ENCODE measurements around the gene DNAH8. TPM values are rescaled to one million over a fixed set of nuclear protein-coding genes. Genes with fewer than 3 reads are reported as not detected.
"Not testable (repeated sequence)": the region's sequence is repeated elsewhere in the genome, so short reads cannot be mapped to it uniquely, and the experiment has no call there.

The DNAH8 gene
- polyA plus RNA-seq, 1 donor, result 0.49 TPM

- DNase-seq, result no peak
These were observed 130.8 kb downstream of the DNAH8 start for GRCh38 chr6:38845931-38846330.

DNA sequence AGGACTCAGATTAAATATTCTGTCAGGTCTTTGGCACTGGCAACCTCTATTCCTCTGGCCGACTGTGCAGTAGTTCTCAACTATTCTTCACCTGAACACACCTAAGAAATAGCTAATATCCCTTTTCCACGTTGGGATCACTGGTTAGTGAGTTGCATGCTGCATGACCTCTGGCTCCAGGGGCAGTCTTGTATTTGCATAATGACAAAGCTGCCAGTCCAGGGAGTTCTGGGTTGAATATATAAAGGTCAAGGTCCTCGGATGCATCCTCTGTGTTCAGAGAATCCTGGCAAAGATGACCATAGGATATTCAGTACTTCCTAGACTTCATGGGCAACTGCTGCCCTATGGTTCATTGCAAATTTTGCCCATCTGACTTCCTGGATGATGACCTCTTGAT is 131.2 kb downstream of the DNAH8 start:
- DNase-seq, result no peak

- no peak for DNase-seq
These were observed 131.7 kb downstream of the DNAH8 start for GRCh38 chr6:38846844-38847243.

DNA sequence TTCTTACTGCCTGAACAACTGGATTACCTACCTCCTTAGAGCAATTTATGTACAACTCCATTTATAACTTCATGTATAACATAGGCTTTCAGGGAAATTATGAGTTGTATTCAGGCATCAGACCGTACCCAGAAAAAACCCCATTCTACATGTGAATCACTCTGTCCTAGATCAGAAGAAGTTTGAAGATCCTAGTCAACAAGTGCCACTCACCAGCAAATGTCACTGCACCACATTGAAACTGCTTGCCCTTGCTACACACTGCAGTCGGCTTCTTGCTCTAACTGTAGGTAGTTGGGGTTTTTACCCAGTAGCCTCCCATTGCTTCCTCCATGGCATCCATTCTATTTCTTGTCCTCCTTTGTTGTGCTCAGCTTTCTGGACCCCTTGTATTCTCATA is 132.4 kb downstream of the DNAH8 start:
- DNase-seq, result no peak

DNA sequence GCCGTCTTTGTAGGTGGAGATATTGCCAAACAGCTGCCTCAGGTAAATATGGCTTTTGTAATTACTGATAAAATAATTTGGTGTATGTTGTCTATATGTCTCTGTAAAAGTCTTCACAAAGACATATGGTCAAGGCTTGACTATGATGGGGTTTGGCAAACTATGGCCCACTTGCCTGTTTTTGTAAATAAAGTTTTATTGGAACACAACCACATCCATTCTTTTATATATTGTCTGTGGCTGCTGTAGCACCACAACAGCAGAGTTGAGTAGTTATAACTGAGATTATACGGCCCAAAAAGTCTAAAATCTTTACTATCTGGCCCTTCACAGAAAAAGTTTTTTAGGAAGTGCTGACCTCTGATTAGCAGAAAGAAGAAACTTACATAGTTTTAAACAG is 133.6 kb downstream of the DNAH8 start:
- no peak for DNase-seq

GRCh38 chr6:38852215-38852614 is 137.1 kb downstream of the DNAH8 start:
- no peak for DNase-seq

GRCh38 chr6:38853236-38853635 is 138.1 kb downstream of the DNAH8 start:
- no peak for DNase-seq

DNA sequence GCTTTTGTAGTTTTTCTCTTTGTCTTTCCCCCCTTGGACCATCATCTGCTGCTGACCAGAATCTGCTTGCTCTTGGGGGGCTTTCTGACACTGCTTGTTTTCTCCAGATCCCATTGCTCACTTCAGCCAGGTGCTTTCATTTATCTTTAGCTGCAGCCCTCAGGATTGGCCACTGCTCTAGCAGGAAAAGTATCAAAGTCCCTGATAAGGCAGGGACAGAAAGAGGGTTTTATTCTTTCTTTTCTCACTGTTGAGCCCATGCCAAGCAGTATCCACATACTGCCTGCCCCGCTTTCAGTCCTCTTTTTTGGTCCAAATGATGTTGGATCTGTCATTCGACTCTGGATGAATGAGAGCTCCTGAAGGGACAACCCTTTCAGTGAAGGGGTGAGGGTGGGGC is 141.4 kb downstream of the DNAH8 start:
- DNase-seq, result no peak

DNA sequence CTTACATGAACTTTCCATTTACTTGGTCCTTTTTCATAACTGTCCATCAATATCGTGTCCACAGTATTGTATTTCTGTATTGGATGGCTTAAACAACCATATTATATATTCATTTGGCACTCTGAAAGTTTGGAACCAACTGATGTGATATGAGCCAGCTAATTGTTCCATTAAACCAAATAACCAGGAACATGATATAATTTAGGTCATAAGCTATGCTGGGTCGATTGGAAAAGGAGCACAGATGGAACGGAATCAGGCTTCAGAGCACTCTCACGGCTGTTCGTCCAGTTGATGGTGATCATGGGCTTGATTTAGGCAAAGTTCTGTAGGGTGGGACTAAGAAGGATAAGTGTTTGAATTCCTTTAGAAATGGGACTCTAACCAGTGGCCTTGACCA is 142.7 kb downstream of the DNAH8 start:
- DNase-seq, result no peak

DNA sequence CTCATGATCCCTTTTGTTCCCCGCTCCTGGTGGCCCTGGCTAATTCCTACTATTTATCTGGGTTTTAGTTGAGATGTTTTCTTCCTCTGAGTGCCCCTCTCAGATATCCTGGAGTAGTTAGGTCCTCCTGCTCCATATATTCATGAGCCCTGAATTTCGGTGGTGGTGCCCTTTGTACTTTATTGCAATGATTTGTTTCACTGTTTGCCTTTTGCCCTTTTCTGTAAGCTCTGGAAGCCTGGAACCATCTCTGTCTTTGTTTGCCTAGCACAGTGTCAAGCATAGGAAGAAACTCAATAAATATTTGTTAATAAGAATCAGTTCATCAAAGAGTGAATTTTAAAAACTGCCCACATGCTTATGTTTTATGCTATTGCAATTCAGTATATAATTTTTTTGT is 144.9 kb downstream of the DNAH8 start:
- DNase-seq, result no peak

DNA sequence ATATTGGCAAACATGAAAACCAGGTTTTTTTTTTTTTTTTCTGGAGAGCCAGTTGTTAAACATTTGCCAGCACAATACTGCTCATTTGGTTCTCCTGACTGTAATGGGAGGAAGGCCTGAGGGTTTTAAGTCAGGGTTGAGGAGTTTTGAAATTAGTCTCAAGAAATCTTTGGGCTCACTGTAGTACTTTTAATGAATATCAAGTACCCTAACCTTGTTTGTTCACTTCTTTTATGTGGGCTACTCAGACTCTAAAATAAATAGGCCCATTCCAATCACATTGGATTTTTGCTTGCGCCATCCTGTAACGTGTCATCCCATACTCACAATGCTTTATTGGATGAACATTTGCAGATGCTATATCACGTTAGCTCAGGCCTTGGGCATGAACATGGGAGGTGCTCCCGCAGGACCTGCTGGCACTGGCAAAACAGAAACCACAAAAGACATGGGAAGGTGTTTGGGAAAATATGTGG is 146.9 kb downstream of the DNAH8 start:
- DNase-seq, result no peak

- no peak for DNase-seq
These were observed 150.5 kb downstream of the DNAH8 start for GRCh38 chr6:38865521-38866174.

GRCh38 chr6:38867726-38868125 is 152.6 kb downstream of the DNAH8 start:
- DNase-seq, result no peak

DNA sequence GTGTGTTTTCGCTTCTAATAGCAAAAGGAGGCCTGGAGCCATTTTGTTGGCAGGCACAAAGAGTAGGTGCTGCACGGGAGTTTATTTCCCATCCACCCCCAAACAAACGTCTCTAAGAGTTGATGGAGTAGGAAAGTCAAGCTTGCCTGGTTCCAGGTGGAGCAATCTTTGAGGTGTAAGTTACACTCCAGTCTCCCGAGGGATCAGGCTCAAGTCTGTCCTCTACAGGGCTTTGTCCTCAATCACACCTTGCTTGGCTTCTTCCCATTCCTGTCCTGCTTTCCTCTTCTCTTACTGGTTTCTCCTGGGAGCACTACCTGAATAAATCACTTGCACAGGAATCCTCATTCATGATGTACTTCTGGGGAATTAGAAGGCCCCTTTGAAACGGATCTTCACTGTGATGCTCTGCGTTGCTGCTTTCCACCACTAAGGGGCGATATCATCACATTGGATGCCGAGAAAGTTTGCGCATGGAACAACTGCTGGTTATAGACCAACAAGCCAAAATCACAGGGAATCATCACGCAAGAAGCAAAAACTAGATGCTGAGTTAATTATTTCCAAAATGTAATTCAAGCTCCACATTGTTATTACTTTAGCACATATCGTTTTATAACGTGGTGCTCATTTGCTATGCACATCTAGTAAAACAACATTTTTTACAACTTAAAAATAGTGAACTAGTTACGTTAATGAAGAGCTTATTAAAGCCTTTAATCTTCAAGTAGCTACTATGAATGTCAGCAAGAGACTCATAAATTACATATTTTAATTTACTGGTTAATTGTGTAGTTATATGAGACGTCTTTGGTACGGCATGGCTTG is 156.8 kb downstream of the DNAH8 start:
- peak; percentile 35 for DNase-seq

- no peak for DNase-seq
These were observed 157.9 kb downstream of the DNAH8 start for GRCh38 chr6:38873001-38873400.

DNA sequence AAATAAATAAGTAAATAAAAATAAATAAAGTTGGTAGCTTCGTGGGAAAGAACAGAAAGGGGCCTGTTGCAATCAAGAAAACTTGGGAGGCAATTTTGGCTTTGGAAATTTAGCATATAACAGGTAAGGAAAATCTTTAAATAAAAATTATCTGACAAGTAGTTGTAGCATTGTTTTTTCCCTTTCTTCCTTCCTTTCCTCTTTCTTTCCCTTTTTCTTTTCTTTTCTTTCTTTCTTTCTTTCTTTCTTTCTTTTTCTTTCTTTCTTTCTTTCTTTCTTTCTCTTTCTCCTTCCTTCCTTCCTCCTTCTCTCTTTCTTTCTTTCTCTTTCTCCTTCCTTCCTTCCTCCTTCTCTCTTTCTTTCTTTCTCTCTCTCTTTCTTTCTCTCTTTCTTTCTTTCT is 158.7 kb downstream of the DNAH8 start:
- not testable (repeated sequence) for DNase-seq

GRCh38 chr6:38876475-38876874 is 161.4 kb downstream of the DNAH8 start:
- DNase-seq, result peak; percentile 47

DNA sequence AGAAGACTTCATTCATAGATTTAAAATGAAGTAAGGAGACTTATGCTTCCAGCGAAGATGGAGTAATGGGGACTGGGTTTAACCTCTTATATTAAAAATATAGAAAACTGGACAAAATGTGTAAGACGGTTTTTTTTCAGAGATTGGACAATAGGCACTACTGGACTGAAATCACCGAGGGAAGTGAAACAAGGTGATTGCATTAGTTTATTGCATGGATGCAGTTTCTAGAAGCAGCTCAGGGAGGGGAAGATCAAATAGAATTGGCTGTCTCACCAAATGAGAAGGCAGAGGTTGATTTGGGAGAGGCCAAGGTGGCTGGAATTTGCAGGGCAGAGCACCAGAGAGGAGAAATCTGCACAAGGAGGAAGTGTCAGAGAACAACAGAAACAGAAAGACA is 162.6 kb downstream of the DNAH8 start:
- no peak for DNase-seq

DNA sequence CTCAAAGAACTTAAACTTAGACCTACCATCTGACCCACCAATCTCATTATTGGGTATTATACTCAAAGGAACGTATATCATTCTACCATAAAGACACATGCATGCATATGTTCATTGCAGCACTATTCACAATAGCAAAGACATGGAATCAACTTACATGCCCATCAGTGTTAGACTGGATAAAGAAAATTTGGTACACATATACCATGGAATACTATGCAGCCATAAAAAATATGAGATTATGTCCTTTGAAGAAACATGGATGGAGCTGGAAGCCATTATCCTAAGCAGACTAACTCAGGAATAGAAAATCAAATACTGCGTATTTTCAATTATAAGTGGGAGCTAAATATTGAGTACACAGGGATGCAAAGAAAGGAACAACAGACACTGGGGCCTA is 167.0 kb downstream of the DNAH8 start:
- DNase-seq, result no peak

DNA sequence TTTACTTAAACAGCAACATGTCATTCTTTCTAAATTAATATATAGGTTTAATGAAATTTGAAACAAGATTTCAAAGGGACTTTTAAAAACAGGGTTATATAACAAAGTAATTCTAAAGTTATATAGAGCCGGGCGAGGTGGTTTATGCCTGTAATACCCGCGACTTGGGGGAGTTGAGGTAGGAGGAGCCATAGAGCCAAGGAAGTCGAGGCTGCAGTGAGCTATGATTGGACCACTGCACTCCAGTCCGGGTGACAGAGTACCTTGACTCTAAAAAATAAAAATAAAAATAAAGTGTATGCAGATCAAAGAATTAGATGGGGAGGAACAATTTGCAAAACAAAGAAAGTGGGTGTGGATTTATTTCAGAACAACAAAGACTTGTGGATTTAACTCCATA is 182.4 kb downstream of the DNAH8 start:
- no peak for DNase-seq

DNA sequence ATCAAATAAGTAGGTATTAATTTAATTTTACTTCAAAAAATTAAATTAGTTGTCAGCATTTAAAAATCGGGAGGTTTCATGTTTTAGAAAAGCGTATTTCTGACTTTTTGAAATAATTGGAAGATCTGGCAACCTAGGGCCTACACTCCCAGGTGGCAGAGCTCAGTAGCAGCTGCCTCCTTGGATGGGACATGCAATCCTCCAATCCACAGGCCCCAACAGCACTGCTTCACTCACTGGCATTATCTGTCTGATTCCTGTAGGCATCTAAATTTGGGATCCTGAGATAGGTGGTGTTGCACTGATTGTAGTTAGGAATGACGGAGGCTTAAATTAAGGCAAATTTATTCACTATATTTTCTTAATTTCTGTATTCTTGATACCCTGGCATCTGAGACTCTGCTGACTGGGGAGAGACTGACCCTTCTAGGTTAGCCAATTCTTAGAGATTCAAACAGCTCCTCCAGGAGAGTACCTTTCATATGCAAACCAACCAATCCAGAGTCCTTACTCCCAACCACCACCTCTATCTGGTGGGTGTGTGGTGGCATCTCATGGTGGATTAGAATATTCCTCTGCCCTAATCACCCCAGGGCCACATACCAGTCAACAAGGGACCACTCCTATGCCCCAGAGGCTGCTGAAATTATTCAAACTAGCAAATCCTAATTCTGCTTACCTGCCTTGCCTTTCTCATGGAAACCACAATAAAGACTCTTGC is 186.9 kb downstream of the DNAH8 start:
- DNase-seq, result no peak

GRCh38 chr6:38906582-38906981 is 191.5 kb downstream of the DNAH8 start:
- no peak for DNase-seq

GRCh38 chr6:38907264-38907663 is 192.2 kb downstream of the DNAH8 start:
- no peak for DNase-seq

All from hindlimb muscle (tissue), 1 donor.